Mammary epithelial cell (primary cell): ENCODE results near the gene BPIFA3.

Experiments
- CTCF ChIP-seq, 2 donors: IDR thresholded peaks in 1 of 2; conservative IDR thresholded peaks in 1 of 2; 2 replicates each; pipeline ENCODE4 v1.5.1; 2011 to 2012; ENCODE audit warnings: inconsistent platforms in 2 of 2, low read length in 2 of 2, mild to moderate bottlenecking in 2 of 2, control low read depth in 1 of 2, low read depth in 1 of 2; ENCODE audit not compliant: insufficient read depth in 1 of 2; ENCODE audit errors: extremely low read depth in 1 of 2
- EZH2 ChIP-seq: IDR thresholded peaks from 2 replicates; pipeline ENCODE4 v1.6.1; 2012; ENCODE audit warnings: low read length, inconsistent platforms, borderline replicate concordance

- no peak for TF ChIP-seq CTCF (conservative IDR thresholded peaks at IDR 0.05 in 1 of 2, IDR thresholded peaks at IDR 0.05 in 1 of 2; ENCODE audit: extremely low read depth in 1 of 2, insufficient read depth in 1 of 2, low read depth in 1 of 2, low read length in 2 of 2)
- TF ChIP-seq EZH2, result no peak
Measured at GRCh38 chr20:33267701-33268100, 50.5 kb downstream of the BPIFA3 start.
